RWPE2 (cell line): ENCODE results near the gene TTC28.
"Not testable (repeated sequence)": the region's sequence is repeated elsewhere in the genome, so short reads cannot be mapped to it uniquely, and the experiment has no call there.

Experiments used
- ATAC-seq: fragments of 200-7000 bp; cut with Tn5 transposase; 3 replicates; pipeline ENCODE4 v1.9.1; 2021; ENCODE audit warnings: low read depth
- DNase-seq: peaks from one replicate; pipeline ENCODE4 v3.0.0-alpha.2; 2020; ENCODE audit warnings: low spot score
- H3K27ac ChIP-seq: fragments of 450-650 bp; 2 replicates; pipeline ENCODE4 v1.5.1; 2017; ENCODE audit warnings: mild to moderate bottlenecking; ENCODE audit not compliant: poor library complexity, severe bottlenecking
- H3K27me3 ChIP-seq: fragments of 250-450 bp; sonication (Bioruptor Pico); 2 replicates; pipeline ENCODE4 v1.5.1; 2021; ENCODE audit warnings: mild to moderate bottlenecking, moderate library complexity; ENCODE audit not compliant: insufficient read depth, poor library complexity, severe bottlenecking
- H3K36me3 ChIP-seq: fragments of 250-450 bp; sonication (Bioruptor Pico); 2 replicates; pipeline ENCODE4 v1.5.1; 2020; ENCODE audit warnings: low read depth, mild to moderate bottlenecking, moderate library complexity
- H3K4me1 ChIP-seq: fragments of 250-450 bp; sonication (Bioruptor Pico); 2 replicates; pipeline ENCODE4 v1.5.1; 2021; ENCODE audit warnings: mild to moderate bottlenecking, moderate library complexity; ENCODE audit not compliant: insufficient read depth, poor library complexity, severe bottlenecking
- H3K4me3 ChIP-seq: fragments of 250-450 bp; sonication (Bioruptor Pico); 2 replicates; pipeline ENCODE4 v1.5.1; 2021; ENCODE audit warnings: mild to moderate bottlenecking, moderate library complexity; ENCODE audit not compliant: severe bottlenecking
- H3K9me3 ChIP-seq: fragments of 250-450 bp; sonication (Bioruptor Pico); 2 replicates; pipeline ENCODE4 v1.5.1; 2021; ENCODE audit warnings: mild to moderate bottlenecking, moderate library complexity; ENCODE audit not compliant: severe bottlenecking
- CTCF ChIP-seq: fragments of 450-650 bp; IDR thresholded peaks from one replicate; pipeline ENCODE4 v1.5.1; 2017; ENCODE audit warnings: mild to moderate bottlenecking, moderate library complexity; ENCODE audit not compliant: poor library complexity, severe bottlenecking

TTC28 gene

GRCh38 chr22:28682966-28683365, 3.3 kb upstream of the TTC28 start:
- not testable (repeated sequence) for H3K4me1 ChIP-seq, H3K9me3 ChIP-seq, H3K27me3 ChIP-seq, DNase-seq, H3K4me3 ChIP-seq, H3K36me3 ChIP-seq, ATAC-seq, H3K27ac ChIP-seq

- not testable (repeated sequence) for ATAC-seq, H3K27me3 ChIP-seq, DNase-seq, H3K27ac ChIP-seq, H3K9me3 ChIP-seq, H3K36me3 ChIP-seq, H3K4me1 ChIP-seq, H3K4me3 ChIP-seq
These were observed 1.3 kb upstream of the TTC28 start for GRCh38 chr22:28680813-28681490.

- ATAC-seq, H3K27ac ChIP-seq, H3K4me1 ChIP-seq, H3K36me3 ChIP-seq, H3K9me3 ChIP-seq, H3K27me3 ChIP-seq: not testable (repeated sequence)
- peak; percentile 61 for DNase-seq
- H3K4me3 ChIP-seq, result peak overlapping the region; percentile 77
These were observed 646 bp downstream of the TTC28 start for GRCh38 chr22:28678778-28679610.

- H3K9me3 ChIP-seq, H3K27ac ChIP-seq, H3K36me3 ChIP-seq, H3K4me3 ChIP-seq, H3K27me3 ChIP-seq, DNase-seq, ATAC-seq, H3K4me1 ChIP-seq: not testable (repeated sequence)
These were observed 1.5 kb downstream of the TTC28 start for GRCh38 chr22:28678170-28678569.

- H3K36me3 ChIP-seq, result no peaks in the 10 kb centered on the region
- no peaks in the 10 kb centered on the region for H3K9me3 ChIP-seq
- ATAC-seq (no peak), DNase-seq (no peak)
- H3K4me1 ChIP-seq, result peaks cover 3% of the 10 kb centered on the region
- TF ChIP-seq CTCF, result no peak
- H3K4me3 ChIP-seq, result no peak overlapping the region
- H3K27me3 ChIP-seq, result no peaks in the 10 kb centered on the region
- no peak overlapping the region for H3K27ac ChIP-seq
These were observed 5.5 kb downstream of the TTC28 start for GRCh38 chr22:28674121-28674563.

- no peak overlapping the region for H3K27ac ChIP-seq
- H3K36me3 ChIP-seq, result no peaks in the 10 kb centered on the region
- H3K4me1 ChIP-seq, result peaks cover 3% of the 10 kb centered on the region
- H3K9me3 ChIP-seq, result no peaks in the 10 kb centered on the region
- ATAC-seq (no peak; the same call in 2 of the 3 replicates), DNase-seq (no peak)
- TF ChIP-seq CTCF, result no peak
- H3K27me3 ChIP-seq, result no peaks in the 10 kb centered on the region
- H3K4me3 ChIP-seq, result no peak overlapping the region
These were observed 8.9 kb downstream of the TTC28 start for GRCh38 chr22:28670756-28671155.
